Fibroblast of the conjunctiva (primary cell): Measurements from ENCODE around the gene PHACTR3.
A peak's percentile ranks its signal among the peaks of the same experiment; 100 is the strongest.
"Not testable (repeated sequence)": the region's sequence is repeated elsewhere in the genome, so short reads cannot be mapped to it uniquely, and the experiment has no call there.

ENCODE experiments used
- DNase-seq: peaks from one replicate; pipeline ENCODE4 v3.0.0-alpha.2; 2010; ENCODE audit warnings: low read depth

PHACTR3 gene

GRCh38 chr20:59603781-59604541 lies at the start of gene PHACTR3:
Gene PHACTR3 (plus strand): TSS chr20:59604540. CDS start chr20:59605015, 475 bp downstream.
- DNase-seq = no peak

DNA sequence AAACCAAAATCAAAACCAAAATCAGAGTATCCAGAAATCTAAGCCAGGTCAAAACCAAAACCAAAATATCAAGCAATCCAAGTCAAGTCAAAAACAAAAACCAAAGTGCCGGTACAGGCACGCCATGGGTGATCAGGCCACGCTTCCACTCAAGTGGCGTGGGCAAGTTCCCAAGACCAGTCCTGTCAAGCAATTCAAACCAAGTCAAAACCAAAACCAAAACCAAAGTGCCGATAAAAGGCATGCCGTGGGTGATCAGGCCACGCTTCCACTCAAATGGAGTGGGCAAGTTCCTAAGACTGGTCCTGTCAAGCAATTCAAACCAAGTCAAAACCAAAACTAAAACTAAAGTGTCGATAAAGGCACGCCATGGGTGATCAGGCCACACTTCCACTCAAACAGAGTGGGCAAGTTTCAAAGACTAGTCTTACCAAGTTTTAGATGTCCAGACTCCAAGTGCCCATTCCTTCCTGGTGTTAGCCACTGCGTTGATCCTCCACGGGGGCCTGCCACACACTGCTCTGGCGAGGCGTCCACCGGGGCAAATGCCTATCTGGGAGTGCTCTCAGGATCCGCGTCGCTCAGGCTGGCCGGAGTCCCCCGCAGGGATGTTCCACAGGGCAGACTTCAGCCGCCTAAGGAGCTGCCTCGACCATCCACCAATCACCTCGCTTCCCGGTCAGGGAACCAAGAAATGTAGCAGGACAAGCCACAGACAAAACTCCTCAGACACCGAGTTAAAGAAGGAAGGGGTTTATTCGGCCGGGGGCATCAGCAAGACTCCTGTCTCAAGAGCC lies 46.4 kb upstream of the PHACTR3 start:
- not testable (repeated sequence) for DNase-seq

DNA sequence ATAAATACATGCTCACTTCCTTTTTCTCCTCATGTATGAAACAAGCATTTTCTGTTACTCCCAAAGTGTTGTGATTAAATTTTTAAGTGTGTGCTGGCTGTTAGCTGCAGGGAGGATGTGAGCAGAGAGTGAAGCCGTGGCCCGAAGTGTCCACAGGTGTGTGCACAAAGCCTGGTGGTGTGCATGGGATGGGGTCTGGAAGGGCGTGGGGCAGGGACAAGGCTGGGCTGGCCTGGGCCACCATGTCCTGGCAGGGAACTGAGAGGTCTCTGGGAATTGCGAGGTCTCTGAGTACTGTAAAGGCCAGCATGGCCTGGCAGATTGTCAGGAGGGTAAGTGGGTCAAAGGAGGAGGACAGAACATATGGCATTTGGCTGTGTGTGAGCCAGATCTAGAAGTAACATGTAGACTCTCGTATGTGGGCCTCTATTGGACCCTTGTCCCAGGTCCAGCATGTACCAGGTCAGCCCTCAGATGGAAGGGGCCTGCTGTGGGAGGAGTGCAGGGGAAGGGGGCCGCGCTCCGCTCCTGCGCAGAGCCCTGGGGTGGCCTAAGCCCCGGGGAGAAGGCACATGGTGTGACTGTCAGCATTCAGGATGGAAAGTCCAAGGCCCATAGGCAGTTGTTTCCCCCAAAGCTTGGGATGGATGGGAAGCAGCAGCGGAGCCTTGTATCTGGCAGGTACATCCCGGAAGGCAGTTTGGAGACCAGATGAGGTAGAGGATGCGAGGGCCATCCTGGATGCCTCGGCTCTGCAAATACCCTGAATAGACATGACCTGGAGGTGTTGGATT lies 45.1 kb upstream of the PHACTR3 start:
- DNase-seq = no peak

- no peak for DNase-seq
Observed at GRCh38 chr20:59559863-59560262, 44.5 kb upstream of the PHACTR3 start.

DNA sequence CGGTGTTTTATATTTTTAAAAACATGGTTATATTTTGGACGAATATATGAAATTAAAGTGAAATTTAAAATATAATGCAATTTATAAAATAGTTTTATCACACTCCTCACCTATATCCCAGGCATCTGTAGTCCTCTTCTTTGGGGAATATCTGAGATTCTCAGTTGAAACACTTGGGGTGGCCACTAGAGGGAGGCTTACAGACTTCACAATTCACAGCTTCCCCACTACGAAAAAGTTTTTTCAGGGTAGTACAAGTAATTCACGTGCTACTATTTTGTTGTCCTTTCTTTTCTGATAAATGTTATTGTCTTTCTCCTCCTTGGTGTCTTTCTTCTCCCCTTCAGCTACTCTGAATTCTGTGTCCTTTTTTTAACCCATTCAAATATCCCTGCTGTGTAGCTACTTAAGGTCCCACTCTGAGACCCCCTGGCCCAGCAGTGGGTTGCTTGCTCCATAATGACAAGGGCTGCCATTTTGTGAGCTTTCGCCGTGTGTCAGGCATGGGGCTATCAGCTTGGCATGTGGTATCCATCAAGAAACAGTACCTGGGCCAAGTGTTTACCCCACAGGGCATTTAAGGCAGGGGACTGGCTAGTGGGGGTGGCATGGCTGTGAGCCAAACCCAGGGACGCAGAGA lies 43.6 kb upstream of the PHACTR3 start:
- DNase-seq = no peak

DNA sequence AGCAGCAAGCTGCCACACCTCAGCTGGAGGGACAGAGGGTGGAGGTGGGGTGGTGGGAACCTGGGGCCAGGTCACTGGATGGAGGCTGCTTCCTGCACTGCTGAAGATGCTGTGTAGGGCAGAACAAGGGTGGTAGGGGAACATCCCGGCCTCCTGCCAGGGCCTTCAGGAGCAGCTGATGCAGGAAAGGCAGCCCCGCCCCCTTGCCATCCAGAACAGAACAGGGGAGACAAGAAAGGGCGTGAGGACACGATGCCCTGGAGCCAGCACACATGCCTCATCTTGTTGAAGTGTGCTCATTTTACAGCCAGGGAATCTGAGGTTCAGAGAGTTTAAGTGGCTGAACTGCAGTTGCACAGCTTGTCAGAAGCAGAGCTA lies 43.1 kb upstream of the PHACTR3 start:
- no peak for DNase-seq

DNA sequence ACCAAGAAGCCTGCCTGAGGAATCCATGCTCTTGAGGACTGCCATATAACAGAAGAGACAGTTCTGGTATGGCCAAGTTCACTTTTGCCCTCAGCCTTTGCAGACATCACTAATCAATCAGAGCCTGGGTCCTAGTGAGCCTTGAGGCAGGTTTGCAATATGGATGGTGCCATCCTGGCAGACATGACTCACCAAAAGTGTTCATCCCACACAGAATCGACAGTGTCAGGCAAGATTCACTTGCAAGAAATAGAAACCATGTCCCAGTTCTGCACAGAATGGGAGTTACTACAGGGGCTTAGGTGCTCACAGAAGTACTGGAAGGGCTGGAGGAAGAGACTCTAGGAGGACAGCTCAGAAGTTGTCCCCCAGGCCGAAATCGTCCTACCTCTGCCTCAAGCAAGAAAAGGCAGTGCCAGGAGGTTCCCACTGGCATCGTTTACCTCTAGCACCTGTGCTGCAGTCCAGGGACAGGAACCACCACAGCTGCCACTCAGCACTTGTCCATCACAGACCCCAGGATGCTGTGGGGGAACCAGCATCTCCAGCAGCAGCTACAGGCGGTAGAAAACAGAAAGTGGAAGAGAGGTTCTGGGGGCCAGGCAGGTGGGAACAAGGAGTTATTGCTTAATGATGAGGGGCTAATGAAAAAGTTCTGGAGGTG lies 42.6 kb upstream of the PHACTR3 start:
- no peak for DNase-seq

DNA sequence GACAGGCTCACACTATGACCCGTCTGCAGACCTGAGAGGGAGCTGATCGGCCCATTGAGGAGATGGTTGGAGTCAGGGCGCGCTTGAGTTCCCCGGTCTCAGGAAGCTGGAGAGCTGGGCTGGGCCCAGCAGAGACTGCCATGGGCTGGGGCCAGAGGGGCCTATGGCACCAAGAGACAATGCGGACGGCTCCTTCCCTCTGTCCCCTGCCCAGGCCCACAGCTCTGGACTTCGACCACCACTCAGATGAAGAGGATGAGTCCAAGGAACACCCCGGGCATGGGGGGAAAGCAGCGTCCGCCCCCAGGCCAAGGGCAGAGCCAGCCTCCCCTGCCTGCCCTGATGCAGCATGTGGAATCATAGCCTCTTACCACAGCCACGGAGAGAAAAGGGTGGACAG lies 40.2 kb upstream of the PHACTR3 start:
- DNase-seq = no peak

- DNase-seq = no peak
Observed at GRCh38 chr20:59564943-59565342, 39.4 kb upstream of the PHACTR3 start.

GRCh38 chr20:59565768-59566461 lies 38.4 kb upstream of the PHACTR3 start:
- no peak for DNase-seq

DNA sequence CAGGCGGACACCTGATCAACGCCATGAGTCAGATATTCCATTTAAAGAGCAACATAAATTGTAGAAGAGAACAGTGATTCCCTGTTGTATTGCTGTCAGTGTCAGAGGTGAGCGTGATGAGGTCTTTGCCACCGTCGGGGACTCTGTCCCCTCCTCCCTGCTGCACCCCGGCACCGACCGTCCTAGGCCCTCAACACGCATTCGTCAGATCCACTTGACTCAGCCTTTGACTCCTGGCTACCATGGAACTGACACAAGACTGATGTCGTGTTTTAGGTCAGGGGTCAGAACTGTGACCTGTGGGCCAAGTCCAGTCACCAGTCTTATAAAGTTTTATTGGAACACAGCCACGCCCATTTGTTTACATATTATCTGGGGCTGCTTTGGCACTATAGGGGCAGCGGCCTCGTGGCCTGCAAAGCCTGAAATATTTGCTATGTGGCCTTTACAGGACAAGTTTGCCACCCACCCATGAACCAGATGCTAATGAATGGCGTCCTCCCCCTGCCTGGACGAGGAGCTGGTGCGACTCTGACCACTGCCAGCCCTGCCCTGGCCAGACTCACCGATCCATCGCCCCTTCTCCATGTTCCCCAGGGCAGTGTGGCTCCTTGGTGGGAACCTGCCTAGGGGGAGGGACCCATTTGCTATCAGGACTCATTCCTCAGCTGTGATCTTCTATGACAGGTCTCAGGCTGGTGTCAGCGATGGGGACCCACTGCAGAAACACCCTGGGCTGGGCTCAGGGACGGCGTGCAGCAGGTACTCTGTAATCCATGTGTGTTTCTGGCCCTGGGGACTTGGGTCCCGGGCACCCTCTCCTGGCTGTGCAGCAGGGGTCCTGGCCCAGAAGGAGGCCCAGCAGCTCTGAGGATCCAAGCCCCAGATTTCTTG lies 37.5 kb upstream of the PHACTR3 start:
- DNase-seq = no peak

DNA sequence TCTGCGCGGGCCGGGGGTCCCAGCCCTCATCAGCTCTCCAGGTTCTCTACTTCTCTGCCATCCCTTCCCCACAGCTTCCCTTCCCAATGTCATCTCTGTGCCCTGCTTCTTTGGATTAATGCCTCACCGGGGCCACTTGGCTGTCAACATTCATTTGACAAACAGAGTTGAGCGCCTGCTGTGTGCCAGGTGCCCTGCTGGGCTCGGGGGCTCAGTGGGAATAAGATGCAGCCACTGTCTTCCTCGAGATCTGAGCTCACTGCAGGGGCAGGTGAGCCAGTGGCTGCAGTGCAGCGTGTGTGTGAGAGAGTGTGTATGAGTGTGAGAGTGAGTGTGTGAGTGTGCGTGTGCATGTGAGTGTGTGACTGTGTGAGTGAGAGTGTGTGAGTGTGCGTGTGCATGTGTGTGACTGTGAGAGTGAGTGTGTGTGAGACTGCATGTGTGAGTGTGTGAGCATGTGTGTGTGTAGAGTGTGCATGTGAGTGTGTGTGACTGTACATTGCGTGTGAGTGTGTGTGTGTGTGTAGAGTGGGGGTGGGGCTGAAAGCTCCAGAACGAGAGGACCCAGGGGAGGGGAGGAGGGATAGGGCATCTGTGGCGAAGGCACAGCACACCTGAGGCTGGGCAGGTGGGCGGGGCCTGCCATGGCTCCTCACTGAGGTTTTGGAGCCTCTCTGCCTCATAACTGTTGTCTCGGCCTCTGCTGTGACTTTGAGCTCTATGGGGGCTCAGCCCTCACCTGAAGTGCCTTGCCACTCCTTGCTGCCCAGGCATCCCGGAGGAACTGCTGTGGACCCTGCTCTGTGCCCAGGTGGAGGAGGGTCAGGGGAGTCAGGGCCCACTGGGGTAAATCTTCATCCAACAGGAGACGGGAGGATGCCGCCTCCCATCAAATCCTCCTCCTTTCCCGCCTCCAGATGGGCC lies 36.5 kb upstream of the PHACTR3 start:
- no peak for DNase-seq

- no peak for DNase-seq
Observed at GRCh38 chr20:59568509-59569024, 35.8 kb upstream of the PHACTR3 start.

DNA sequence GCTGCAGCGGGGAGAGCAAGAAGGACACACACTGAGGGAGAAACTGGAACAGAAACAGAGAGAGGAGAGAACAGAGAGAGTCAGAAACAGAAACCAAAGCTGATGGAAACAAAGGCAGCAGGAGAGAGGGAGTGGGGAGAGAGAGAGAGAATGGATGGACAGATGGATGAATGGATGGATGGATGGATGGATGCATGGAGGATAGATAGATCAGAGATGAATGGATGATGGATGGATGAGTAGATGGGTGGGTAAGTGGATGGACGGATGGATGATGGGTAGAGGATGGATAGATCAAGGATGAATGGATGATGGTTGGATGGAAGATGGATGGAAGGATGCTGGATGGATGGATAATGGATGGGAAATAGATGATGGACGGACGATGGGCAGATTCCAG lies 35.0 kb upstream of the PHACTR3 start:
- no peak for DNase-seq

DNA sequence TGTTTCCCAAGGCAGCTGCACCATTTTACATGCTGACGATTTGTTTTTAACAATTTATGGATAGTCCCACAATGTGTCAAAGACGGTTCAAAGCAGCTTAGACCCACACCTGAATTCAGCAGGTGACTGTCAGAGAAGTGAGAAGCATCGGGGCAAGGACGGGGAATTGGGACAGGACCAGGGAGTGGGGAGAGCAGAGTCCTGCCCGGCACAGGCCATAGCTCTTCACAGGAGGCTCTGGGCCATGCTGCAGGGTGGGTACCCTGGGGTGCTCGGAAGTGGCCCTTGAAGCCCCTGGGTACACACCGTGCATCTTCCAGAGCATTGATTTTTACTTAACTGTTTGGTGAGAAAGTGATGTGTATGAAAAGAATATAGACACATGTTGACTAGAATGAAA lies 33.2 kb upstream of the PHACTR3 start:
- no peak for DNase-seq

- DNase-seq = peak; percentile 23
Observed at GRCh38 chr20:59571551-59572314, 32.6 kb upstream of the PHACTR3 start.

DNA sequence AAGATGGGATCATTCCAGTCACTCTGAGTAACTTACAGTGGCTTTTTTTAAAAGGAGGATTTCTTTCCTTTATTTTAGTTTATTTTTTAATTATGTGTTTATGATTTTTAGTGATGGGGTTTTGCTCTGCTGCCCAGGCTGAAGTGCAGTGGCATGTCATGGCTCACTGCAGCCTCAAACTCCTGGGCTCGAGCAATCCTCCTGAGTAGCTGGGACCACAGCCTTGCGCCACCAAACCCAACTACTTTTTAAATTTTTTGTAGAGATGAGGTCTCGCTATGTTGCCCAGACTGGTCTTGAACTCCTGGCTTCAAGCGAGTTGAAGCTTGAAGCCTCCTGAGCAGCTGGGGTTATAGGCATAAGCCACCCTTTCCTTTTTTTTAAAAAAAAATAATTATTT lies 31.8 kb upstream of the PHACTR3 start:
- no peak for DNase-seq

GRCh38 chr20:59573837-59574236 lies 30.5 kb upstream of the PHACTR3 start:
- no peak for DNase-seq
